Measurements from ENCODE around the gene DOCK9. TPM values are rescaled to one million over a fixed set of nuclear protein-coding genes. Genes with fewer than 3 reads are reported as not detected.

Gene DOCK9
- polyA plus RNA-seq, 1 donor (not counting 4 experiments of a cell fraction or from before 2014, with no cell fraction given): 110 TPM

GRCh38 chr13:98858191-98858590 is 119.7 kb downstream of the DOCK9 start:
- Histone ChIP-seq H3K9ac (ENCODE audit: control insufficient read depth, extremely low read depth, insufficient read depth, low read length) (no peak overlapping the region), H3K4me2 (ENCODE audit: control insufficient read depth, extremely low read depth, insufficient read depth, low read depth, low read length) (no peak overlapping the region), H3K9me3 (ENCODE audit: control insufficient read depth, low read depth, low read length) (no peaks in the 10 kb centered on the region), H4K20me1 (ENCODE audit: control insufficient read depth, extremely low read depth, insufficient read depth, low read length) (no peaks in the 10 kb centered on the region), H3K27ac (ENCODE audit: control insufficient read depth, insufficient read depth, low read length) (no peak overlapping the region), H3K9me1 (ENCODE audit: control insufficient read depth, extremely low read depth, insufficient read depth, low read length) (no peaks in the 10 kb centered on the region), H3K27me3 (ENCODE audit: control insufficient read depth, extremely low read depth, insufficient read depth, low read length) (no peaks in the 10 kb centered on the region), H3K4me3 (ENCODE audit: control insufficient read depth in 2 of 3, extremely low read depth in 1 of 3, insufficient read depth in 2 of 3, low read depth in 1 of 3, low read length in 3 of 3) (no peak overlapping the region), H3K36me3 (ENCODE audit: control insufficient read depth in 2 of 2, extremely low read depth in 1 of 2, insufficient read depth in 2 of 2, low read length in 2 of 2) (peaks cover 13 to 18% of the 10 kb centered on the region in 2 experiments), H3K79me2 (ENCODE audit: control insufficient read depth, insufficient read depth, low read length) (no peaks in the 10 kb centered on the region), H2AFZ (ENCODE audit: control insufficient read depth, low read length) (no peak overlapping the region), H3K4me1 (ENCODE audit: control insufficient read depth, extremely low read depth, insufficient read depth, low read length) (no peaks in the 10 kb centered on the region)
- dilution Hi-C loops (cut with MboI; ENCODE audit: extremely low pct_ligation_motif_present, low sequenced_read_pairs): no loop called here
- FAIRE-seq (no peak), DNase-seq (ENCODE audit: low read depth, low spot score) (no peak)
- no peak for TF ChIP-seq EZH2 (IDR thresholded peaks at IDR 0.05; ENCODE audit: low read length)
- TF ChIP-seq CTCF (optimal IDR thresholded peaks at IDR 0.05 in 1 of 3, IDR thresholded peaks at IDR 0.05 in 1 of 3, conservative IDR thresholded peaks at IDR 0.05 in 1 of 3; ENCODE audit: extremely low read depth in 1 of 3, insufficient read depth in 2 of 3, low read length in 3 of 3): no peak

GRCh38 chr13:98856983-98857382 is 120.9 kb downstream of the DOCK9 start:
- no peaks in the 10 kb centered on the region for H3K27me3 ChIP-seq (ENCODE audit: control insufficient read depth, extremely low read depth, insufficient read depth, low read length)
- H4K20me1 ChIP-seq (ENCODE audit: control insufficient read depth, extremely low read depth, insufficient read depth, low read length): no peaks in the 10 kb centered on the region
- no peak overlapping the region for H3K4me3 ChIP-seq (ENCODE audit: control insufficient read depth in 2 of 3, extremely low read depth in 1 of 3, insufficient read depth in 2 of 3, low read depth in 1 of 3, low read length in 3 of 3)
- H3K79me2 ChIP-seq (ENCODE audit: control insufficient read depth, insufficient read depth, low read length): no peaks in the 10 kb centered on the region
- H3K27ac ChIP-seq (ENCODE audit: control insufficient read depth, insufficient read depth, low read length): no peak overlapping the region
- no peak overlapping the region for H3K9ac ChIP-seq (ENCODE audit: control insufficient read depth, extremely low read depth, insufficient read depth, low read length)
- no peaks in the 10 kb centered on the region for H3K4me1 ChIP-seq (ENCODE audit: control insufficient read depth, extremely low read depth, insufficient read depth, low read length)
- H3K36me3 ChIP-seq (ENCODE audit: control insufficient read depth in 2 of 2, extremely low read depth in 1 of 2, insufficient read depth in 2 of 2, low read length in 2 of 2): peaks cover 10 to 11% of the 10 kb centered on the region in 2 experiments
- no peak overlapping the region for H2AFZ ChIP-seq (ENCODE audit: control insufficient read depth, low read length)
- TF ChIP-seq EZH2 (IDR thresholded peaks at IDR 0.05; ENCODE audit: low read length) (no peak), CTCF (optimal IDR thresholded peaks at IDR 0.05 in 1 of 3, IDR thresholded peaks at IDR 0.05 in 1 of 3, conservative IDR thresholded peaks at IDR 0.05 in 1 of 3; ENCODE audit: extremely low read depth in 1 of 3, insufficient read depth in 2 of 3, low read length in 3 of 3) (no peak)
- dilution Hi-C loops (cut with MboI; ENCODE audit: extremely low pct_ligation_motif_present, low sequenced_read_pairs): no loop called here
- no peak overlapping the region for H3K4me2 ChIP-seq (ENCODE audit: control insufficient read depth, extremely low read depth, insufficient read depth, low read depth, low read length)
- DNase-seq (ENCODE audit: low read depth, low spot score): no peak
- FAIRE-seq: no peak
- no peaks in the 10 kb centered on the region for H3K9me1 ChIP-seq (ENCODE audit: control insufficient read depth, extremely low read depth, insufficient read depth, low read length)
- H3K9me3 ChIP-seq (ENCODE audit: control insufficient read depth, low read depth, low read length): no peaks in the 10 kb centered on the region

All from keratinocyte (primary cell).